Caco-2 (cell line): ENCODE results near the gene INHA. TPM values are rescaled to one million over a fixed set of nuclear protein-coding genes. Genes with fewer than 3 reads are reported as not detected.

Source experiments
- BruUV-seq: library from RNA; stranded (reverse); fragments of 400-500 nt; replicated peaks from 2 replicates; lab custom pipeline; 2021; lab: Mats Ljungman, UMichigan
- CTCF ChIA-PET: fragments of 300-600 bp; sonication (Branson Sonifier 250); formaldehyde crosslinking; loops from one replicate; lab custom pipeline; 2022; ENCODE audit warnings: antibody characterized with exemption; lab: Charles Lee
- POLR2A ChIA-PET: fragments of 300-600 bp; sonication (Branson Sonifier 250); formaldehyde crosslinking; loops from one replicate; lab custom pipeline; 2022; ENCODE audit warnings: antibody characterized with exemption; lab: Charles Lee
- DNase-seq, 2 experiments: peaks; one replicate each; pipeline versions ENCODE4 v3.0.0 to v3.0.0-alpha.2; 2020 to 2022
- H3K27me3 ChIP-seq: replicated peaks from 2 replicates; pipeline ENCODE4 v1.6.0; 2011; ENCODE audit warnings: low read length; ENCODE audit not compliant: control insufficient read depth, insufficient read depth
- H3K36me3 ChIP-seq: 2 replicates; pipeline ENCODE4 v1.5.1; 2011; ENCODE audit warnings: low read length; ENCODE audit not compliant: control insufficient read depth, insufficient read depth
- H3K4me1 ChIP-seq: fragments of 250-450 bp; sonication (Bioruptor Pico); 2 replicates; pipeline ENCODE4 v1.5.1; 2020; ENCODE audit warnings: mild to moderate bottlenecking
- H3K4me3 ChIP-seq: 2 replicates; pipeline ENCODE4 v1.5.1; 2011; ENCODE audit warnings: low read depth, mild to moderate bottlenecking, control low read depth, low read length
- H3K9me3 ChIP-seq: fragments of 250-450 bp; sonication (Bioruptor Pico); 2 replicates; pipeline ENCODE4 v1.5.1; 2020; ENCODE audit warnings: mild to moderate bottlenecking, moderate library complexity
- H3K27ac Mint-ChIP-seq: one replicate; pipeline ENCODE4 v1.8.0; 2022; ENCODE audit warnings: mixed read lengths; ENCODE audit not compliant: unreplicated experiment
- H3K27me3 Mint-ChIP-seq: one replicate; pipeline ENCODE4 v1.8.0; 2022; ENCODE audit warnings: mixed read lengths; ENCODE audit not compliant: insufficient read depth, unreplicated experiment
- H3K36me3 Mint-ChIP-seq: one replicate; pipeline ENCODE4 v1.8.0; 2022; ENCODE audit warnings: mild to moderate bottlenecking, mixed read lengths; ENCODE audit not compliant: insufficient read depth, unreplicated experiment
- H3K4me1 Mint-ChIP-seq: one replicate; pipeline ENCODE4 v1.8.0; 2022; ENCODE audit warnings: low read depth, mixed read lengths; ENCODE audit not compliant: unreplicated experiment
- H3K4me3 Mint-ChIP-seq: one replicate; pipeline ENCODE4 v1.8.0; 2022; ENCODE audit warnings: mild to moderate bottlenecking, moderate library complexity, mixed read lengths; ENCODE audit not compliant: unreplicated experiment
- H3K9me3 Mint-ChIP-seq: one replicate; pipeline ENCODE4 v1.8.0; 2022; ENCODE audit warnings: mixed read lengths; ENCODE audit not compliant: unreplicated experiment
- intact Hi-C: fragments of 100-400 bp; cut with micrococcal nuclease; formaldehyde crosslinking; loops from one replicate; pipeline ENCODE4 v1.10.0; 2022; ENCODE audit not compliant: unreplicated experiment
- total RNA-seq: library from RNA; stranded (reverse); gene quantifications from 2 replicates; pipeline ENCODE4 v1.2.3, GENCODE V29; 2022
- TF ChIP-seq, protein P1 (sequence below), 2 experiments: fragments of 200-600 bp in 1 of 2; IDR thresholded peaks; 1 replicate in 1 of 2; 2 replicates in 1 of 2; pipeline versions ENCODE4 v1.5.1 to v1.8.0; 2011 to 2022; ENCODE audit warnings: antibody characterized with exemption in 1 of 2, control low read depth in 1 of 2, inconsistent platforms in 1 of 2, low read depth in 1 of 2, low read length in 1 of 2, mild to moderate bottlenecking in 1 of 2, moderate library complexity in 1 of 2; ENCODE audit not compliant: insufficient read depth in 1 of 2, severe bottlenecking in 1 of 2, unreplicated experiment in 1 of 2

INHA gene
- total RNA-seq, 1 experiment from 2014 or later = 1.5 TPM

DNA sequence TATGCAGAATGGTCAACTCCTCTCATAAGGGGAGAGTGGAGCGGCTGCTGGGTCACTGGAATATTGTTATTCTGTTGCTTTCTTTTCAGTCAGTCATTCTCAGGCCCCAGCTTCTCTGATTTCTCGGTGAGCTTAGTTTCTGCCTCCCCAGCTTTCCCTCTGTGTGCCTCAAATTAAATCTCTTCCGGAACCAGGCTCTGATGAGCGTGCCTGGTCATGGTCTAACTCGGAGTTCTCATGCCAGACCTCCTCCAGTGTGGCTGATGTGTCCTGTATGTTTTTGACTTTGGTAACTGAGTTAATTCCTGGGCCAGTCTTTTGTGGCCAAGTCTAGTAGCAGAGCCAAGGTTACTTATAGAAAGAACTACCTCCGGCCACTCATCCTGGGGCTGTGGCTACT, 20.6 kb downstream of the INHA start:
- POLR2A ChIA-PET = no interaction called here
- BruUV-seq = no TSS peak
- H3K4me1 ChIP-seq = peaks cover 18% of the 10 kb centered on the region
- CTCF ChIA-PET = no interaction called here
- H3K27ac Mint-ChIP-seq = no peak overlapping the region
- peaks cover 8% of the 10 kb centered on the region for H3K36me3 Mint-ChIP-seq
- H3K4me3 Mint-ChIP-seq = no peak overlapping the region
- no peaks in the 10 kb centered on the region for H3K9me3 ChIP-seq
- H3K9me3 Mint-ChIP-seq = no peaks in the 10 kb centered on the region
- intact Hi-C loops = no loop called here
- DNase-seq = no peak
- H3K27me3 ChIP-seq = no peaks in the 10 kb centered on the region
- no peak overlapping the region for H3K4me3 ChIP-seq
- TF ChIP-seq, protein P1, sequence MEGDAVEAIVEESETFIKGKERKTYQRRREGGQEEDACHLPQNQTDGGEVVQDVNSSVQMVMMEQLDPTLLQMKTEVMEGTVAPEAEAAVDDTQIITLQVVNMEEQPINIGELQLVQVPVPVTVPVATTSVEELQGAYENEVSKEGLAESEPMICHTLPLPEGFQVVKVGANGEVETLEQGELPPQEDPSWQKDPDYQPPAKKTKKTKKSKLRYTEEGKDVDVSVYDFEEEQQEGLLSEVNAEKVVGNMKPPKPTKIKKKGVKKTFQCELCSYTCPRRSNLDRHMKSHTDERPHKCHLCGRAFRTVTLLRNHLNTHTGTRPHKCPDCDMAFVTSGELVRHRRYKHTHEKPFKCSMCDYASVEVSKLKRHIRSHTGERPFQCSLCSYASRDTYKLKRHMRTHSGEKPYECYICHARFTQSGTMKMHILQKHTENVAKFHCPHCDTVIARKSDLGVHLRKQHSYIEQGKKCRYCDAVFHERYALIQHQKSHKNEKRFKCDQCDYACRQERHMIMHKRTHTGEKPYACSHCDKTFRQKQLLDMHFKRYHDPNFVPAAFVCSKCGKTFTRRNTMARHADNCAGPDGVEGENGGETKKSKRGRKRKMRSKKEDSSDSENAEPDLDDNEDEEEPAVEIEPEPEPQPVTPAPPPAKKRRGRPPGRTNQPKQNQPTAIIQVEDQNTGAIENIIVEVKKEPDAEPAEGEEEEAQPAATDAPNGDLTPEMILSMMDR (IDR thresholded peaks at IDR 0.05; ENCODE audit: insufficient read depth in 1 of 2, low read depth in 1 of 2, low read length in 1 of 2, severe bottlenecking in 1 of 2, unreplicated experiment in 1 of 2) = no peak
- no peaks in the 10 kb centered on the region for H3K4me1 Mint-ChIP-seq
- peaks cover 2% of the 10 kb centered on the region for H3K27me3 Mint-ChIP-seq
- no peaks in the 10 kb centered on the region for H3K36me3 ChIP-seq

DNA sequence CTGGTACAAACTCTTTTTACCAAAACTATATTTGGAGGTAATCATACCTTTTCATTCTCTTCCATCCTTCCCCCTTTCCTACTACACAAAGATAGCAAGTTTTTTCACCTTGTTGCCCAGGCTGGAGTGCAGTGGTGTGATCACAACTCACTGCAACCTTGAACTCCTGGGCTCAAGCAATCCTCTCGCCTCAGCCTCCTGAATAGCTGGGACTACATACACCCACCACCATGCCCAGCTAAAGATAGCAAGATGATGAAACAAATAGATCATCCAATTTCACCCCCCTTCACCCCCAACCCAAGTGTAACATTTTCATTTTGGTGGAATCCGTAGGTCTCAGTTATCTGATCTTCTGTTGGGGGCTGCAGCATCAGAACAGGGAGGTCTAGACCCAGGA, 21.0 kb downstream of the INHA start:
- Mint-ChIP-seq H3K4me3 (no peak overlapping the region), H3K4me1 (no peaks in the 10 kb centered on the region), H3K9me3 (no peaks in the 10 kb centered on the region), H3K27me3 (peaks cover 2% of the 10 kb centered on the region), H3K36me3 (peaks cover 12% of the 10 kb centered on the region), H3K27ac (no peak overlapping the region)
- no peak for DNase-seq
- Histone ChIP-seq H3K36me3 (no peaks in the 10 kb centered on the region), H3K27me3 (no peaks in the 10 kb centered on the region), H3K9me3 (no peaks in the 10 kb centered on the region), H3K4me1 (peaks cover 18% of the 10 kb centered on the region), H3K4me3 (no peak overlapping the region)
- POLR2A ChIA-PET = no interaction called here
- TF ChIP-seq, protein P1 (IDR thresholded peaks at IDR 0.05; ENCODE audit: insufficient read depth in 1 of 2, low read depth in 1 of 2, low read length in 1 of 2, severe bottlenecking in 1 of 2, unreplicated experiment in 1 of 2) = no peak
- intact Hi-C loops = no loop called here
- CTCF ChIA-PET = no interaction called here
- no TSS peak for BruUV-seq

DNA sequence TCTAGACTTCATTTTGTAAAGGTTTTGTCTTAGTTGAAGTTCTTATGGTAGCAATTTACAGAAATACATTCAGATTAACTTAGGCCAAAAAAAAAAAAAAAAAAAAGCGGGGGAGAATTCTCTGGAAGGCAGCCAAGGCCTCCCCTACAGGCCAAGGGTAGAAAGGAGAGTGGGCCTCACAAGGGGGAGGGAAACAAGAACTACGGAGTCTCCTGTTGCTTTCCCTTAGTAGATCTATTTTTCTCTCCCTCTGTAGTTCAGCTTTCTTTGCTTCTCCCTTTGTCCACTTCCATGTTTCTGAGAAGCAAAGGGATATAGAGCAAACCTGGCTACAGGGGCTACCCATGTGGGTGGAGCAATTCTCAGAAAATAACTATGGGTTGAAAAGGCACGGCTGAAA, 23.1 kb downstream of the INHA start:
- DNase-seq = no peak
- no peaks in the 10 kb centered on the region for H3K9me3 ChIP-seq
- intact Hi-C loops = loop anchor here (5.0 kb wide), 1 partner anchor 33 kb away; no protein-coding TSS in a partner anchor
- TF ChIP-seq, protein P1 (IDR thresholded peaks at IDR 0.05; ENCODE audit: insufficient read depth in 1 of 2, low read depth in 1 of 2, low read length in 1 of 2, severe bottlenecking in 1 of 2, unreplicated experiment in 1 of 2) = no peak
- H3K27me3 ChIP-seq = no peaks in the 10 kb centered on the region
- no TSS peak for BruUV-seq
- Mint-ChIP-seq H3K36me3 (peaks cover 14% of the 10 kb centered on the region), H3K9me3 (no peaks in the 10 kb centered on the region), H3K4me3 (no peak overlapping the region), H3K27ac (peak overlapping the region; percentile 61), H3K27me3 (peaks cover 2% of the 10 kb centered on the region), H3K4me1 (no peaks in the 10 kb centered on the region)
- ChIA-PET POLR2A (no interaction called here), CTCF (no interaction called here)
- no peak overlapping the region for H3K4me3 ChIP-seq
- H3K36me3 ChIP-seq = no peaks in the 10 kb centered on the region
- H3K4me1 ChIP-seq = peaks cover 23% of the 10 kb centered on the region
